HFF-Myc (cell line): Measurements from ENCODE around the gene CUL1.

Experiments used
- DNase-seq: peaks from one replicate; pipeline ENCODE4 v3.0.0-alpha.2; 2011; ENCODE audit warnings: low read depth; ENCODE audit errors: extremely low read depth
- H3K4me3 ChIP-seq: replicated peaks from 2 replicates; pipeline ENCODE4 v1.5.1; 2011; ENCODE audit warnings: low read depth, mild to moderate bottlenecking, control low read depth, low read length
- CTCF ChIP-seq: IDR thresholded peaks from 2 replicates; pipeline ENCODE4 v1.5.1; 2012; ENCODE audit warnings: mild to moderate bottlenecking, low read depth, low read length, control low read depth; ENCODE audit errors: missing control alignments

CUL1 gene

GRCh38 chr7:148676291-148676690 lies 22.4 kb upstream of the CUL1 start:
- no peak overlapping the region for H3K4me3 ChIP-seq
- no peak for TF ChIP-seq CTCF
- DNase-seq: no peak

- no peak overlapping the region for H3K4me3 ChIP-seq
- no peak for DNase-seq
- no peak for TF ChIP-seq CTCF
Observed at GRCh38 chr7:148681821-148682220, 16.9 kb upstream of the CUL1 start.

- no peak overlapping the region for H3K4me3 ChIP-seq
- DNase-seq: no peak
- TF ChIP-seq CTCF: no peak
Observed at GRCh38 chr7:148684289-148684830, 14.3 kb upstream of the CUL1 start.

GRCh38 chr7:148686312-148686937 lies 12.3 kb upstream of the CUL1 start:
- no peak overlapping the region for H3K4me3 ChIP-seq
- no peak for TF ChIP-seq CTCF
- DNase-seq: no peak

GRCh38 chr7:148687555-148687954 lies 11.1 kb upstream of the CUL1 start:
- H3K4me3 ChIP-seq: no peak overlapping the region
- TF ChIP-seq CTCF: no peak
- no peak for DNase-seq

- no peak for DNase-seq
- H3K4me3 ChIP-seq: no peak overlapping the region
- TF ChIP-seq CTCF: no peak
Observed at GRCh38 chr7:148688526-148688925, 10.2 kb upstream of the CUL1 start.

- DNase-seq: no peak
- no peak for TF ChIP-seq CTCF
- H3K4me3 ChIP-seq: no peak overlapping the region
Observed at GRCh38 chr7:148693651-148694050, 5.1 kb upstream of the CUL1 start.
